Tibial nerve (tissue), 4 donors: ENCODE measurements around the gene CALCOCO1. TPM values are rescaled to one million over a fixed set of nuclear protein-coding genes. Genes with fewer than 3 reads are reported as not detected.
"Not testable (repeated sequence)": the region's sequence is repeated elsewhere in the genome, so short reads cannot be mapped to it uniquely, and the experiment has no call there.

Experiments used
- DNase-seq, 2 donors: peaks; one replicate each; pipeline ENCODE4 v3.0.0-alpha.2; 2019; ENCODE audit warnings: low spot score in 2 of 2
- H3K27ac ChIP-seq, 4 donors: fragments of 200-600 bp; sonication (generic) in 3 of 4; one replicate each; pipeline ENCODE4 v1.5.1; 2017 to 2019; ENCODE audit warnings: mild to moderate bottlenecking in 1 of 4
- H3K27me3 ChIP-seq, 2 donors: fragments of 200-600 bp; sonication (generic) in 1 of 2; one replicate each; pipeline versions ENCODE4 v1.5.1 to v1.6.0; 2017 to 2019
- H3K36me3 ChIP-seq, 3 donors: fragments of 200-600 bp; sonication (generic); one replicate each; pipeline ENCODE4 v1.5.1; 2018 to 2019
- H3K4me1 ChIP-seq, 4 donors: fragments of 200-600 bp; sonication (generic) in 3 of 4; one replicate each; pipeline ENCODE4 v1.5.1; 2017 to 2019
- H3K4me3 ChIP-seq, 4 donors: fragments of 200-600 bp; sonication (generic) in 3 of 4; one replicate each; pipeline ENCODE4 v1.5.1; 2017 to 2019; ENCODE audit warnings: mild to moderate bottlenecking in 1 of 4, moderate library complexity in 1 of 4
- H3K9me3 ChIP-seq, 4 donors: fragments of 200-600 bp; sonication (generic) in 3 of 4; one replicate each; pipeline ENCODE4 v1.5.1; 2017 to 2019
- CTCF ChIP-seq, 5 experiments: fragments of 200-600 bp in 3 of 5; fragments of 450-650 bp in 2 of 5; sonication (generic) in 3 of 5; IDR thresholded peaks; one replicate each; pipeline ENCODE4 v1.5.1; 2016 to 2019; ENCODE audit warnings: antibody characterized with exemption in 5 of 5, mild to moderate bottlenecking in 3 of 5, moderate library complexity in 2 of 5
- EP300 ChIP-seq, 2 donors: sonication (generic); formaldehyde crosslinking; IDR thresholded peaks; one replicate each; pipeline ENCODE4 v1.6.1; 2017; ENCODE audit warnings: antibody characterized with exemption in 2 of 2, mild to moderate bottlenecking in 1 of 2
- POLR2A ChIP-seq, 2 donors: fragments of 450-650 bp; IDR thresholded peaks; one replicate each; pipeline ENCODE4 v1.6.1; 2017; ENCODE audit warnings: antibody characterized with exemption in 2 of 2, mild to moderate bottlenecking in 2 of 2, moderate library complexity in 2 of 2
- WGBS, 2 donors: methylation state at CpG; one replicate each; pipeline ENCODE4 v1.1.5; 2018; 5-methylcytosine and 5-hydroxymethylcytosine counted together
- total RNA-seq, 4 donors: library from RNA; depleted of rRNA; stranded (reverse); fragments of >200 nt; gene quantifications; one replicate each; pipeline ENCODE4 v1.1.0, GENCODE V29; 2016

The CALCOCO1 gene
- total RNA-seq, 4 donors from 2014 or later, result 226 to 383 (median 285) TPM

DNA sequence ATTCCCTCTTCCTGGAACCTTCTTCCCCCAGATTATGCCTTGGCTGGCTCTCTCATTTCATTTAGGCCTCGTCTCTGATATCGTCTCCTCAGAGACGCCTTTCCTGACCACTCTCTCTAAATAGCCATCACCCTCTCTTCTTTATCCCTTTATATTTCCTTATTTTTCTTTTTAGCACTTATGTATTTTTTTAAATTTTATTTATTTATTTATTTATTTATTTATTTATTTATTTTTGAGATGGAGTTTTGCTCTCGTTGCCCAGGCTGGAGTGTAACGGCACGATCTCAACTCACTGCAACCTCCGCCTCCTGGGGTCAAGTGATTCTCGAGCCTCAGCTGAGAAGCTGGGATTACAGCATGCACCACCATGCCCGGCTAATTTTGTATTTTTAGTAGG lies 43.3 kb downstream of the CALCOCO1 start:
- Histone ChIP-seq H3K27me3 (no peaks in the 10 kb centered on the region), H3K9me3 (no peaks in the 10 kb centered on the region), H3K36me3 (no peaks in the 10 kb centered on the region), H3K4me3 (no peak overlapping the region), H3K4me1 (no peaks in the 10 kb centered on the region), H3K27ac (no peak overlapping the region)
- no peak for DNase-seq
- WGBS, 2 donors, result 90 to 91% methylated on average over 9 of the region's 9 CpGs
- no peak for TF ChIP-seq CTCF (IDR thresholded peaks at IDR 0.05)
- TF ChIP-seq POLR2A (IDR thresholded peaks at IDR 0.05), result no peak
- no peak for TF ChIP-seq EP300 (IDR thresholded peaks at IDR 0.05)

- Histone ChIP-seq H3K9me3 (no peaks in the 10 kb centered on the region), H3K27me3 (no peaks in the 10 kb centered on the region), H3K36me3 (no peaks in the 10 kb centered on the region), H3K4me1 (peaks cover 0 to 3% (median 0%) of the 10 kb centered on the region in 4 donors), H3K4me3 (no peak overlapping the region), H3K27ac (no peak overlapping the region)
- 91 to 98% methylated on average over 2 of the region's 2 CpGs for WGBS, 2 donors
- no peak for DNase-seq
- TF ChIP-seq POLR2A (IDR thresholded peaks at IDR 0.05) (no peak), CTCF (IDR thresholded peaks at IDR 0.05) (no peak), EP300 (IDR thresholded peaks at IDR 0.05) (no peak)
These were observed 43.8 kb downstream of the CALCOCO1 start for GRCh38 chr12:53683494-53683893.

DNA sequence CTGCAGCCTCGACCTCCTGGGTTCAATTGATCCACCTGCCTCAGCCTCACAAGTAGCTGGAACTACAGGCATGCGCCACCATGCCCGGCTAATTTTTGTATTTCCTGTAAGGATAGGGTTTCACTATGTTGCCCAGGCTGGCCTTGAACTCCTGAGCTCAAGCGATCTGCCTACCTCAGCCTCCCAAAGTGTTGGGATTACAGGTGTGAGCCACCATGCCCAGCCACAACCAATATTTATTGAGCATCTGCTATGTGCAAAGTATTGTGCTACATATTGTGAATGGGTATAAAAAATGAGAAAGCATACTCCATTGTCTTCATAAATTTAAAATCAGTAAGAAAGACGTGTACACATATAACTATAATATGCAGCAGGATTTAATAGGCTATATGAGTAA lies 47.2 kb downstream of the CALCOCO1 start:
- not testable (repeated sequence) for H3K36me3 ChIP-seq, DNase-seq, H3K27me3 ChIP-seq, H3K27ac ChIP-seq, H3K9me3 ChIP-seq, H3K4me3 ChIP-seq
- H3K4me1 ChIP-seq, result peaks cover 0 to 29% (median 15%) of the 10 kb centered on the region in 4 donors
- WGBS, 2 donors, result 93 to 95% methylated on average over 5 of the region's 5 CpGs

- H3K36me3 ChIP-seq, result peaks cover 0 to 7% (median 0%) of the 10 kb centered on the region in 3 donors
- TF ChIP-seq CTCF (IDR thresholded peaks at IDR 0.05), result no peak
- no peak for TF ChIP-seq EP300 (IDR thresholded peaks at IDR 0.05)
- no peak for TF ChIP-seq POLR2A (IDR thresholded peaks at IDR 0.05)
- H3K4me1 ChIP-seq, result peaks cover 0 to 48% (median 20%) of the 10 kb centered on the region in 4 donors
- no peaks in the 10 kb centered on the region for H3K9me3 ChIP-seq
- peak overlapping the region; percentile 47 to 88 (median 80) for H3K4me3 ChIP-seq
- 29 to 47% methylated on average over 5 of the region's 5 CpGs for WGBS, 2 donors
- no peak for DNase-seq
- H3K27me3 ChIP-seq, result no peaks in the 10 kb centered on the region
- H3K27ac ChIP-seq, result peak overlapping the region; percentile 85 to 99 (median 93)
These were observed 49.5 kb downstream of the CALCOCO1 start for GRCh38 chr12:53677800-53678148.

DNA sequence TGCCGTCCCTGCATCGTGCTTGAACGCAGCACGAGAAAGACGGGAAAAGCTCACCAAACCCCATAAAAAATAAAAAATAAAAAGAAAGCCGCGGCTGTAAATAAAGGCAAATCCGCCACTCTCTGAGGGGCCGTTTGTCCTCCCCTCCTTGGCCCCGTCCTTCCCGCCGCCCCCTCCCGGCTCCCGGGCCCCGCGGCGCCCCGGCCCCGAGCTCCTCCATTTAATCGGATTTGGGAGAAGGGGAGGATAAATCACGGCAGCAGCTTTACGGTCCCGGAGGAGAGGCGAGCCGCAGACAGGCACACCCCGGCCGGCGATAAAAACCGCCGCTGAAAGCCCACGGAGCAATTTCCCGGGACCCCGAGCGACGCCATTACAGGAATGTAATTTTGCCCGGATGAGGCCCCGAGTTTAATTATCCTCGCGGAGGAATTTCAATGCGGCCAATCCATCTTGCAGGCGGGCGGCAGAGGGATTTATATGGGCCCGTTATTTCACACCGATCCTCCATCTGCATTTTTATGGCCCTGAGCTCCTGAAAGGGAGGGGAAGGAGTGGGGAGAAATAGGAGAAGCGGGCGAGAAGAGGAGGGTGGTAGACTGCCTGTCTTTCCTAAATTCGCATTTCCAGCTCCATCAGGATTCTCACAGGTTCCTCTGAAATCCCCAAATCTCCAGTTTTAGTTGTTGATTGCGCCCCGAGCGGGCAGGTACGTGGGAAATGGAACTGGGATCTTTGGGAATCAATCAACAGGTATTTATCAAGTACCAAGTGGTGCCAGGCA lies 50.0 kb downstream of the CALCOCO1 start:
- H3K9me3 ChIP-seq, result no peaks in the 10 kb centered on the region
- no peaks in the 10 kb centered on the region for H3K27me3 ChIP-seq
- DNase-seq, result no peak
- no peak for TF ChIP-seq CTCF (IDR thresholded peaks at IDR 0.05)
- no peak for TF ChIP-seq POLR2A (IDR thresholded peaks at IDR 0.05)
- no peak for TF ChIP-seq EP300 (IDR thresholded peaks at IDR 0.05)
- WGBS, 2 donors, result 5 to 6% methylated on average over 45 to 49 of the region's 51 CpGs
- H3K27ac ChIP-seq, result peak overlapping the region; percentile 85 to 99 (median 93)
- H3K36me3 ChIP-seq, result peaks cover 0 to 13% (median 0%) of the 10 kb centered on the region in 3 donors
- peak overlapping the region; percentile 47 to 88 (median 80) for H3K4me3 ChIP-seq
- H3K4me1 ChIP-seq, result peaks cover 0 to 53% (median 20%) of the 10 kb centered on the region in 4 donors
